BLaER1 treated with 17β-estradiol and CSF1 and Interleukin-3, amounts not matched to agents 10 nM and 100 nM (cell line): Measurements from ENCODE around the gene XYLB.
A peak's percentile ranks its signal among the peaks of the same experiment; 100 is the strongest.

Experiments used
- H3K27ac ChIP-seq, 11 experiments: shearing (Covaris generic); formaldehyde crosslinking; 2 replicates each; pipeline ENCODE4 v1.8.1; 2022
- H3K27me3 ChIP-seq, 11 experiments: shearing (Covaris generic); formaldehyde crosslinking; 2 replicates each; pipeline ENCODE4 v1.8.1; 2022
- H3K36me3 ChIP-seq, 11 experiments: shearing (Covaris generic); formaldehyde crosslinking; 2 replicates each; pipeline ENCODE4 v1.8.1; 2022
- H3K4me1 ChIP-seq, 10 experiments: shearing (Covaris generic); formaldehyde crosslinking; 2 replicates each; pipeline ENCODE4 v1.8.1; 2022
- H3K4me2 ChIP-seq, 11 experiments: shearing (Covaris generic); formaldehyde crosslinking; 2 replicates each; pipeline ENCODE4 v1.8.1; 2022
- H3K4me3 ChIP-seq, 10 experiments: shearing (Covaris generic); formaldehyde crosslinking; 2 replicates each; pipeline ENCODE4 v1.8.1; 2022
- H3K9ac ChIP-seq, 11 experiments: shearing (Covaris generic); formaldehyde crosslinking; 2 replicates each; pipeline ENCODE4 v1.8.1; 2022
- H3K9me3 ChIP-seq, 11 experiments: shearing (Covaris generic); formaldehyde crosslinking; replicated peaks in 1 of 11; 2 replicates each; pipeline ENCODE4 v1.8.1; 2022
- H4K20me1 ChIP-seq, 11 experiments: shearing (Covaris generic); formaldehyde crosslinking; 2 replicates each; pipeline ENCODE4 v1.8.1; 2022
- Cebpa-rat ChIP-seq, 11 experiments: shearing (Covaris generic); IDR thresholded peaks; 2 replicates each; pipeline ENCODE4 v1.8.1; 2022

XYLB gene

DNA sequence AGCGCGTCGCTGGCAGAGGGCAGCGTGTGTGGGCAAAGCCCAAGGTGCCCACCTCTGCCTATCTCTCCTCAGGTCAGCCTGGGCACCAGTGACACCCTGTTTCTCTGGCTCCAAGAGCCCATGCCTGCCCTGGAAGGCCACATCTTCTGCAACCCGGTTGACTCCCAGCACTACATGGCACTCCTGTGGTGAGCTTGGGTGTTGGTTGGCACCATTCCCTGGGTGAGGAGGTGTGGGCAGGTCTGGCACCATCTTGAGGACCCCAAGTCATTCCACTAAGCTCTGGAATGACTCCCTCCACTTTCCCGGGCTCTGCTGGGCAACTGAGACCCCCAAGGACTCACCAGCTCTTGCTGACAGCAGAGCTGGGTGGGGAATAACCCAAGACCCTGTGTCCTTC is 28.5 kb downstream of the XYLB start:
- peaks cover 1 to 11% (median 8%) of the 10 kb centered on the region in 11 experiments; a peak in 18 of 22 replicates for H3K9me3 ChIP-seq
- no peak overlapping the region for H3K9ac ChIP-seq
- TF ChIP-seq Cebpa-rat (IDR thresholded peaks at IDR 0.05) = no peak
- 0 out of 22 replicates have a peak, but pooled peaks cover 0 to 12% (median 0%) of the 10 kb centered on the region in 11 experiments for H4K20me1 ChIP-seq
- H3K27me3 ChIP-seq = no peaks in the 10 kb centered on the region
- H3K4me3 ChIP-seq = no peak overlapping the region
- H3K4me1 ChIP-seq = peaks cover 11 to 17% (median 12%) of the 10 kb centered on the region in 10 experiments
- peak overlapping the region in 2 of 11 experiments; percentile 73; a peak in 2 of 22 replicates for H3K4me2 ChIP-seq
- peaks cover 15 to 66% (median 39%) of the 10 kb centered on the region in 11 experiments for H3K36me3 ChIP-seq
- H3K27ac ChIP-seq = no peak overlapping the region

DNA sequence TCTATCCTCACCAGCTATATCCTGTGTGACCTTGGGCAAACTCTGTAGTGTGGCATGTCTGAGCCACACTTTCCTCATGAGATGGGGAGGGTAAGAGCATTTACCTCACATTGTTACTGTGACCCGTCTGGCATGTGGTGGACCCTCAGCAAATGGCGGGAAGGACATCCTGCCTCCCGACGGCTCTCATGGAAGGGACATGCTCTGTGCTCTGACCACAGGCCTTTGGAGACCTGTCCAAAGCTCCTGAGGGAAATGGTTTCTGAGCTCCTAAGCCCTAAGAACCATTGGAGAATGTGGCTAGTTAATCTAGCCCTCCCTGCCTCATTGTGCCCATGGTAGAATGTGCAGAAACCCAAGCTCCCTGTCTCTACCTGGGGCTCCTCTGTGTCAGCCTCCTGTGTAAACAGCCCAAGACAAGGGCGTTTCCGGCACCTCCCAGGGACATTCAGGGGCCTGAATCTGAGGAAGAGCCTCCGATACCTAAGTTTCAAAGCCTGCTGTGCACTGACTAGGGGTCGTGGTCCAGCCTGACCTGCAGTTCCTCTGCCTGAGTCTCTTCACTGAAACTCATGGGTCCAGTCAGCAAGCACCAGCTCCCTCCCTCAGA is 29.0 kb downstream of the XYLB start:
- no peak overlapping the region for H3K9ac ChIP-seq
- H3K27ac ChIP-seq = no peak overlapping the region
- 0 out of 22 replicates have a peak, but pooled peaks cover 0 to 12% (median 0%) of the 10 kb centered on the region in 11 experiments for H4K20me1 ChIP-seq
- H3K4me2 ChIP-seq = no peak overlapping the region
- no peaks in the 10 kb centered on the region for H3K27me3 ChIP-seq
- no peak overlapping the region for H3K4me3 ChIP-seq
- H3K4me1 ChIP-seq = peaks cover 11 to 17% (median 12%) of the 10 kb centered on the region in 10 experiments
- TF ChIP-seq Cebpa-rat (IDR thresholded peaks at IDR 0.05) = no peak
- H3K9me3 ChIP-seq = peaks cover 6 to 16% (median 14%) of the 10 kb centered on the region in 11 experiments
- peaks cover 20 to 66% (median 44%) of the 10 kb centered on the region in 11 experiments for H3K36me3 ChIP-seq

DNA sequence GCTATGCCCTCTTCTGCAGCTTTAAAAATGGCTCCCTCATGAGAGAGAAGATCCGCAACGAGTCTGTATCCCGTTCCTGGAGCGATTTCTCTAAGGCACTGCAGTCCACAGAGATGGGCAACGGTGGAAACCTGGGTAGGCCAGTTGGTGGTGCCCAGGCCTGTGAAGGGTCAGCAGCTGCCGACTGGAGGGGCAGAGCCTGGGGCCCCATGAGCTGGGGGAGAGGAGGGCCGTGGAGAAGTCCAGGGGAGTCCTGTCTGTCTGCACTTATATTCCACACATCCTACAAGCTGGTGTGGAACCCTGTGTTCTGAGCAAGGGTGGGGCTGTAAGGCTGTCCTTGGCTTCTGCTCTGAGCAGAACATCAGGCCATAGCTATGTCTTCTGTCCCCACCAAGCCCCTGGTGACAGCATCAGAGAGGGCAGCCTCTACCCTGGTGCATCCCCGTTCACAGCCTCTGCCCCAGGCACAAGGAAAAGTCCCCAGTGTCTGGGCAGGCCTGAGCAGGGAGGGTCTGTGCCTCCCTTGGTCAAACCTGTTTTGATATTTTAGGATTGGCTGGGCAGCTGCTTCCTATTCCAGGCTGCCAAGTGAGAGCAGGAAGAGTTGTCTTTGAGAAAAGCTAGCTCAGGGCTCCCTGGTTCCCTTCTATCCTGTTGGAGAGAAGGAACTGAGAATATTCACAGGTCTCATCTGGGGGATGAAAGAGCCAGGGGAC is 29.7 kb downstream of the XYLB start:
- Histone ChIP-seq H3K9ac (no peak overlapping the region), H4K20me1 (0 out of 22 replicates have a peak, but pooled peaks cover 0 to 12% (median 0%) of the 10 kb centered on the region in 11 experiments), H3K36me3 (peaks cover 26 to 68% (median 49%) of the 10 kb centered on the region in 11 experiments), H3K4me2 (no peak overlapping the region), H3K27ac (no peak overlapping the region), H3K27me3 (no peaks in the 10 kb centered on the region), H3K4me1 (peaks cover 11 to 17% (median 12%) of the 10 kb centered on the region in 10 experiments), H3K9me3 (peaks cover 13 to 23% (median 20%) of the 10 kb centered on the region in 11 experiments), H3K4me3 (no peak overlapping the region)
- no peak for TF ChIP-seq Cebpa-rat (IDR thresholded peaks at IDR 0.05)

DNA sequence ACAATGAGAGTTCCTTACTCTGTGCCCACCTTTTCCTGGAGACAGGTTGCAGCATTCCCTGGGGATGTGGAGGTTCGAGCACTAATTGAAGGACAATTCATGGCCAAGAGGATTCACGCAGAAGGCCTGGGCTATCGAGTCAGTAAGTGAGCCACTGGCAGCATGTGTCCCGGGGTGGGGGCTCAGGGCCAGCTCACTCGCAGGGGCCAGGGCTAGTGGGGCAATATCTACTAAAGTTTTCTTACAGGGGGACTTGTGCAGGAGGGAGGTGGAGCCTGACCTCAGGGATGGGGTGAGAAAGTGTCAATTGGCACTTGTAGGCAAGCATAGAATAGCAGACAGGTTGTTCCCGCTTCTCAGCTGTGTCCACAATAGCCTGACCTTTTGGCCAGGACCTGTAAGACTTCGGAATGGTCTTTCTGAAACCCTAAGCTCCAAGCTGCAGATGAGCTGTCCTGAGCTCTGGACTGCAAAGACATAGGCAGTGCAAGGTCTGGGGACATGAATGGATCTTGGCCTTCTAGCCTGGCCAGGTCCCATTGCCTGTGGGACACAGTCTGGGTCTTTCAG is 32.7 kb downstream of the XYLB start:
- H3K27ac ChIP-seq = no peak overlapping the region
- H4K20me1 ChIP-seq = 0 out of 22 replicates have a peak, but pooled peaks cover 0 to 12% (median 0%) of the 10 kb centered on the region in 11 experiments
- H3K9ac ChIP-seq = no peak overlapping the region
- peaks cover 4 to 26% (median 18%) of the 10 kb centered on the region in 10 experiments for H3K4me1 ChIP-seq
- H3K4me3 ChIP-seq = no peak overlapping the region
- no peak overlapping the region for H3K4me2 ChIP-seq
- no peak for TF ChIP-seq Cebpa-rat (IDR thresholded peaks at IDR 0.05)
- no peaks in the 10 kb centered on the region for H3K27me3 ChIP-seq
- peaks cover 36 to 72% (median 63%) of the 10 kb centered on the region in 11 experiments for H3K36me3 ChIP-seq
- peaks cover 29 to 43% (median 35%) of the 10 kb centered on the region in 11 experiments for H3K9me3 ChIP-seq

DNA sequence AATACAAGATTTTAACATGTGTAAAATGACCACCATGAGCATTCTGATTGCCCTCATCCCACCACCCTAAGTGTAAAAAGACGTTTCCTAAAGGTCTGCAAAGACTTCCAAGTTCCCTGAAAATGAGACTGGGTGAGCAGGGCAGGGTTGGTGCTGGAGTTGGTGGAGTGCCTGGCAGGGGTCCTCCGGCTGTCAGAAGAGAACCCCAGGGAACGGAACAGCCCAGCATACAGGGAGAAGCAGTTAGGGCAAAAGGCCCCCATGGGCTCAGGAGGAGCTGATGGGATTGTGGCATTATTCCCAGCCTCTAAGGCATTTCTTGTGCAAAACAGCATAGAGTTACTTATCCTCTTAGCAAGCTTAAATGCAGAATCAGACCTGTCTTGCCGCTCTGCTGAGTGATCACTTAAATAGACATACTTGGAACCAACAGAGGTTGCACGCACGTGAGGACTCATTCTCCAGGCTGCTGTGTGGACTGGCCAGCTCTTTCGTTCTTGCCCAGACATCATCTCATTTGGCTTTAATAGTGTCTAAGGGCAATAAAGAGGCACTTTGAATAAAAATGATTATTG is 36.0 kb downstream of the XYLB start:
- Histone ChIP-seq H4K20me1 (no peaks in the 10 kb centered on the region), H3K4me1 (peaks cover 0 to 22% (median 15%) of the 10 kb centered on the region in 10 experiments; a peak in 14 of 20 replicates), H3K36me3 (peaks cover 35 to 84% (median 53%) of the 10 kb centered on the region in 11 experiments), H3K9ac (no peak overlapping the region), H3K4me3 (no peak overlapping the region), H3K27ac (peak overlapping the region in 3 of 11 experiments; percentile 23 to 48 (median 46); a peak in 4 of 22 replicates), H3K4me2 (peak overlapping the region in 5 of 11 experiments; percentile 28 to 53 (median 45); a peak in 7 of 22 replicates), H3K9me3 (peaks cover 44 to 63% (median 53%) of the 10 kb centered on the region in 11 experiments), H3K27me3 (no peaks in the 10 kb centered on the region)
- no peak for TF ChIP-seq Cebpa-rat (IDR thresholded peaks at IDR 0.05)

DNA sequence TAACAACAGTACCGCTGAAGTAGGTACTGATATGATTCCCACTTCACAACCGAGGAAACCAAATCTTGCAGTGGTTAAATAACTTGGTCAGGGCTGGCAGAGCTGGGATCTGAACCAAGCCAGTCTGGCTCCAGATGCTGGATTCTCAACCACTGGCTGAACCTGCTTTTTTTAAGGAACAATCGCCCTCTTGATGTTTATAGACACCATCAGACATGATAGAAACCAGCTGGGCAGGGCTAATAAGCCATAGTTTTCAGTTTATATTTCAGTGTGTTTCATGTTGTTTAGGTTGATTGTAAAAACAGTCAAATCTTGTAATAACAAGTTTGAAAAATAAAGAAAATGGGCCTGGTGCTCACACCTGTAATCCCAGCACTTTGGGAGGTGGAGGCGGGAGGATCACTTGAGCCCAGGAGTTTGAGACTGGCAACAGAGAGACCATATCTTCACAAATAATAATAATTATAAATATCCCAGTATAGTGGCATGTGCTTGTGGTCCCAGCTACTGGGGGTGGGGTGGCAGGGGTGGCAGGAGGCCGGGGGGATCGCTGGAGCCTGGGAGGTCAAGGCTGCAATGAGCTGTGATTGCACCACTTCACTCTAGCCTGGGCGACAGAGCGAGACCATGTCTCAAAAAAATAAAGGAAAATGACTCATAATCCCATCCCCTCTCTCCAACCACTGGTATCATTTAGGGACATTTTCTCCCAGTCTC is 36.7 kb downstream of the XYLB start:
- Histone ChIP-seq H3K27ac (peak overlapping the region in 5 of 11 experiments; percentile 26 to 48 (median 40); a peak in 6 of 22 replicates), H3K36me3 (peaks cover 29 to 76% (median 47%) of the 10 kb centered on the region in 11 experiments), H3K4me2 (peak overlapping the region in 8 of 11 experiments; percentile 10 to 53 (median 38); a peak in 14 of 22 replicates), H4K20me1 (no peaks in the 10 kb centered on the region), H3K27me3 (no peaks in the 10 kb centered on the region), H3K4me3 (no peak overlapping the region), H3K9ac (no peak overlapping the region), H3K4me1 (peaks cover 0 to 22% (median 15%) of the 10 kb centered on the region in 10 experiments; a peak in 14 of 20 replicates), H3K9me3 (peaks cover 50 to 69% (median 57%) of the 10 kb centered on the region in 11 experiments)
- TF ChIP-seq Cebpa-rat (IDR thresholded peaks at IDR 0.05) = no peak

DNA sequence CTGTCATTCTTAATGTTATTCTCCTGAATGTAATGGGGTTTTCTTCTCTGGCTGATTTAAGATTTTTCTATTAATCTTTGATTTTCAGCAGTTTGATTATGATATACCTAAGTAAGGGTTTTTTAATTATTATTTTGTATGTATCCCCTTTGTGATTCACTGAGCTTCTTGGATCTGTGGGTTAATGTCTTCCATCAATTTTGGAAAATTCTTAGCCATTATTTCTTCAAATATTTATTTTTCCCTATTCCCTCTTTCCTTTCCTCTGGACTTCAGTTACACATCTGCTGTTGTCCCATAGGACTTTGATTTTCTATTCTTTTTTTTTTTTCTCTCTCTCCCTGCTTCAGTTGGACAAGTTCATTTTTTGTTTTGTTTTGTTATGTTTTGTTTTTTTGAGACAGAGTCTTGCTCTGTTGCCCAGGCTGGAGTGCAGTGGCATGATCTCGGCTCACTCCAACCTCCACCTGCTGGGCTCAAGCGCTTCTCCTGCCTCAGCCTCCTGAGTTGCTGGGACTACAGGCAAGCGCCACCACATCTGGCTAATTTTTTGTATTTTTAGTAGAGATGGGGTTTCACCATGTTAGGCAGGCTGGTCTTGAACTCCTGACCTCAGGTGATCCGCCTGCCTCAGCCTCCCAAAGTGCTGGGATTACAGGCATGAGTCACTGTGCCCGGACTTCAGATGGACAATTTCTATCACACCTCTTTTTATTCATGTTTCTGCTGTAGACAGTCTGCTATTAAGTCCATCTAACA is 40.6 kb downstream of the XYLB start:
- H3K9ac ChIP-seq = no peak overlapping the region
- H3K36me3 ChIP-seq = peaks cover 0 to 38% (median 13%) of the 10 kb centered on the region in 11 experiments; a peak in 17 of 22 replicates
- no peak overlapping the region for H3K27ac ChIP-seq
- H3K4me1 ChIP-seq = peaks cover 0 to 22% (median 15%) of the 10 kb centered on the region in 10 experiments; a peak in 14 of 20 replicates
- H3K9me3 ChIP-seq = peaks cover 25 to 37% (median 29%) of the 10 kb centered on the region in 11 experiments
- H4K20me1 ChIP-seq = no peaks in the 10 kb centered on the region
- H3K4me3 ChIP-seq = no peak overlapping the region
- no peak for TF ChIP-seq Cebpa-rat (IDR thresholded peaks at IDR 0.05)
- H3K27me3 ChIP-seq = no peaks in the 10 kb centered on the region
- H3K4me2 ChIP-seq = no peak overlapping the region
